T-helper 2 cell treated with Interferon-gamma antibody and Interleukin-4, amounts not matched to agents 100 ng/mL and 5 ng/mL, for 36 hours (primary cell): ENCODE measurements around the gene SERHL2. TPM values are rescaled to one million over a fixed set of nuclear protein-coding genes. Genes with fewer than 3 reads are reported as not detected.

ENCODE experiments used
- total RNA-seq: library from RNA; stranded (reverse); gene quantifications from 2 replicates; pipeline ENCODE4 v1.2.3, GENCODE V29; 2022

Gene SERHL2
- total RNA-seq, 1 donor from 2014 or later = 0.86 TPM

Other genes with a start within 250 kb of the SERHL2 start
- 0.05 and 0.11 TPM in 2 replicates for gene NFAM1, start 121.6 kb upstream of the SERHL2 start, total RNA-seq
- gene RRP7A, start 34.2 kb upstream of the SERHL2 start, total RNA-seq = 76.9 and 81.2 TPM in 2 replicates
- 83.1 and 87.7 TPM in 2 replicates for gene POLDIP3, start 60.9 kb downstream of the SERHL2 start, total RNA-seq
- gene ATP5MGL, start 86.6 kb downstream of the SERHL2 start, total RNA-seq = 0.86 and 0.98 TPM in 2 replicates
- 70.7 and 71.1 TPM in 2 replicates for gene CYB5R3, start 95.4 kb downstream of the SERHL2 start, total RNA-seq
- gene A4GALT, start 166.9 kb downstream of the SERHL2 start, total RNA-seq = not detected in 2 replicates